Trophoblast cell (in vitro differentiated cells and primary cell): ENCODE measurements around the gene RALGAPB.

Experiments used
- DNase-seq, 2 donors: peaks; one replicate each; pipeline ENCODE4 v3.0.0-alpha.2; 2016
- H2AFZ ChIP-seq: 2 replicates; pipeline ENCODE4 v1.6.1; 2013; ENCODE audit warnings: low read length, moderate library complexity, mild to moderate bottlenecking; ENCODE audit not compliant: insufficient read depth, poor library complexity
- H2AK5ac ChIP-seq: 2 replicates; pipeline ENCODE4 v1.6.1; 2013; ENCODE audit warnings: mild to moderate bottlenecking, low read length
- H2BK120ac ChIP-seq: 2 replicates; pipeline ENCODE4 v1.6.1; 2013; ENCODE audit warnings: low read length, mild to moderate bottlenecking, moderate library complexity; ENCODE audit not compliant: insufficient read depth, poor library complexity
- H2BK12ac ChIP-seq: 2 replicates; pipeline ENCODE4 v1.6.1; 2013; ENCODE audit warnings: mild to moderate bottlenecking, low read length, moderate library complexity
- H2BK5ac ChIP-seq: 2 replicates; pipeline ENCODE4 v1.6.1; 2013; ENCODE audit warnings: low read length, low read depth, moderate library complexity, mild to moderate bottlenecking; ENCODE audit not compliant: poor library complexity
- H3K14ac ChIP-seq: 2 replicates; pipeline ENCODE4 v1.6.1; 2013; ENCODE audit warnings: mild to moderate bottlenecking, low read length
- H3K18ac ChIP-seq: 2 replicates; pipeline ENCODE4 v1.6.1; 2013; ENCODE audit warnings: mild to moderate bottlenecking, low read length
- H3K23ac ChIP-seq: 2 replicates; pipeline ENCODE4 v1.6.1; 2013; ENCODE audit warnings: low read length
- H3K27ac ChIP-seq: 2 replicates; pipeline ENCODE4 v1.5.1; 2013; ENCODE audit warnings: low read depth, mild to moderate bottlenecking, inconsistent platforms, low read length, moderate library complexity
- H3K27me3 ChIP-seq: 2 replicates; pipeline ENCODE4 v1.6.1; 2013; ENCODE audit warnings: inconsistent platforms, mild to moderate bottlenecking, low read length, moderate library complexity; ENCODE audit not compliant: insufficient read depth
- H3K36me3 ChIP-seq, 2 experiments: 1 replicate in 1 of 2; 2 replicates in 1 of 2; pipeline ENCODE4 v1.6.1; 2013; ENCODE audit warnings: low read length in 2 of 2, mild to moderate bottlenecking in 2 of 2, moderate library complexity in 1 of 2; ENCODE audit not compliant: insufficient read depth in 2 of 2, control insufficient read depth in 1 of 2
- H3K4ac ChIP-seq: 2 replicates; pipeline ENCODE4 v1.6.1; 2013; ENCODE audit warnings: low read depth, mild to moderate bottlenecking, low read length, moderate library complexity
- H3K4me1 ChIP-seq, 2 experiments: 1 replicate in 1 of 2; 2 replicates in 1 of 2; pipeline ENCODE4 v1.6.1; 2013; ENCODE audit warnings: low read length in 2 of 2, mild to moderate bottlenecking in 2 of 2, moderate library complexity in 1 of 2; ENCODE audit not compliant: insufficient read depth in 2 of 2, control insufficient read depth in 1 of 2
- H3K4me2 ChIP-seq: 2 replicates; pipeline ENCODE4 v1.6.1; 2013; ENCODE audit warnings: inconsistent platforms, mild to moderate bottlenecking, low read length, moderate library complexity
- H3K4me3 ChIP-seq: 2 replicates; pipeline ENCODE4 v1.5.1; 2013; ENCODE audit warnings: mild to moderate bottlenecking, low read depth, low read length, inconsistent platforms
- H3K79me1 ChIP-seq: one replicate; pipeline ENCODE4 v1.6.1; 2013; ENCODE audit warnings: low read length
- H3K79me2 ChIP-seq: 2 replicates; pipeline ENCODE4 v1.6.1; 2013; ENCODE audit warnings: low read length, mild to moderate bottlenecking; ENCODE audit not compliant: control insufficient read depth, insufficient read depth, poor library complexity
- H3K9ac ChIP-seq: 2 replicates; pipeline ENCODE4 v1.6.1; 2013; ENCODE audit warnings: mild to moderate bottlenecking, low read length
- H3K9me3 ChIP-seq: 2 replicates; pipeline ENCODE4 v1.6.1; 2013; ENCODE audit warnings: low read depth, mild to moderate bottlenecking, control low read depth, inconsistent platforms, low read length; ENCODE audit not compliant: insufficient read depth
- H4K12ac ChIP-seq: 2 replicates; pipeline ENCODE4 v1.6.1; 2013; ENCODE audit warnings: low read depth, mild to moderate bottlenecking, low read length, moderate library complexity
- H4K8ac ChIP-seq: 2 replicates; pipeline ENCODE4 v1.6.1; 2013; ENCODE audit warnings: low read depth, mild to moderate bottlenecking, low read length, moderate library complexity
- H4K91ac ChIP-seq: one replicate; pipeline ENCODE4 v1.6.1; 2013; ENCODE audit warnings: low read depth, mild to moderate bottlenecking, low read length, moderate library complexity
- WGBS: extraction: QIAGEN DNeasy Blood & Tissue Kit; methylation state at CpG from one replicate; pipeline ENCODE4 v1.1.7; 2013; ENCODE audit warnings: missing lambda C conversion rate; ENCODE audit not compliant: insufficient read length, insufficient coverage; ENCODE audit errors: extremely low coverage; 5-methylcytosine and 5-hydroxymethylcytosine counted together

The RALGAPB gene

DNA sequence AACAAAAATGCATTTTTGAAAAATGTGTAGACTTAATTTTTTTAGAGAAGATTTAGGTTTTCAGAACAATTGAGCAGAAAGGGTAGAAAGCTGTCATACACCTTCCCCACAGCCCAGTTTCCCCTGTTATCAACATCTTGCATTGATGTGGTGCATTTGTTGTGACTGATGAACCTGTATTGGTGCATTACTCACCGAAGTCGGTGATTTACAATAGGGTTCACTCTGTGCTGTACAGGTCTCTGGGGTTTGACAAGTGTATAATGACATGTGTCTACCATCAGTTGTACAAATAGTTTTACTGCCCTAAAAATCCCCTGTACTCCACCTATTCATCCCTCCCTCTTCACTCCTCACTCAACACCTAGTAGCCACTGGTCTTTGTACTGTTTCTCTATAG lies 84.5 kb downstream of the RALGAPB start:
- H3K4me1 ChIP-seq = no peaks in the 10 kb centered on the region
- H3K9me3 ChIP-seq = no peaks in the 10 kb centered on the region
- H3K79me2 ChIP-seq = no peaks in the 10 kb centered on the region
- no peak overlapping the region for H3K27ac ChIP-seq
- no peaks in the 10 kb centered on the region for H3K27me3 ChIP-seq
- H3K36me3 ChIP-seq = peaks cover 11 to 12% of the 10 kb centered on the region in 2 experiments
- H3K9ac ChIP-seq = no peak overlapping the region
- H3K4me2 ChIP-seq = no peak overlapping the region
- DNase-seq = no peak
- no peaks in the 10 kb centered on the region for H3K79me1 ChIP-seq
- no peak overlapping the region for H3K4me3 ChIP-seq
- no peak overlapping the region for H4K91ac ChIP-seq
- no CpG with 5 or more reads among the region's 2 CpGs for WGBS
- no peak overlapping the region for H4K8ac ChIP-seq
- H2BK120ac ChIP-seq = no peak overlapping the region
- no peak overlapping the region for H3K18ac ChIP-seq
- no peak overlapping the region for H2BK12ac ChIP-seq
- no peak overlapping the region for H3K4ac ChIP-seq
- H4K12ac ChIP-seq = no peak overlapping the region
- no peak overlapping the region for H3K23ac ChIP-seq
- H2BK5ac ChIP-seq = no peak overlapping the region
- H2AFZ ChIP-seq = no peak overlapping the region
- H3K14ac ChIP-seq = no peak overlapping the region
- H2AK5ac ChIP-seq = no peak overlapping the region

GRCh38 chr20:38558596-38559360 lies 86.1 kb downstream of the RALGAPB start:
- WGBS = no CpG with 5 or more reads among the region's 3 CpGs
- no peak overlapping the region for H2BK120ac ChIP-seq
- no peaks in the 10 kb centered on the region for H3K79me1 ChIP-seq
- no peak overlapping the region for H3K4ac ChIP-seq
- no peak for DNase-seq
- H3K18ac ChIP-seq = no peak overlapping the region
- no peak overlapping the region for H4K91ac ChIP-seq
- no peak overlapping the region for H2BK12ac ChIP-seq
- H3K27ac ChIP-seq = no peak overlapping the region
- no peak overlapping the region for H4K12ac ChIP-seq
- H3K79me2 ChIP-seq = no peaks in the 10 kb centered on the region
- no peak overlapping the region for H3K4me2 ChIP-seq
- no peaks in the 10 kb centered on the region for H3K4me1 ChIP-seq
- no peak overlapping the region for H4K8ac ChIP-seq
- no peak overlapping the region for H3K9ac ChIP-seq
- H3K23ac ChIP-seq = no peak overlapping the region
- H2AFZ ChIP-seq = no peak overlapping the region
- no peak overlapping the region for H2BK5ac ChIP-seq
- no peak overlapping the region for H2AK5ac ChIP-seq
- no peaks in the 10 kb centered on the region for H3K9me3 ChIP-seq
- H3K36me3 ChIP-seq = peaks cover 11 to 13% of the 10 kb centered on the region in 2 experiments
- no peaks in the 10 kb centered on the region for H3K27me3 ChIP-seq
- H3K4me3 ChIP-seq = no peak overlapping the region
- no peak overlapping the region for H3K14ac ChIP-seq

GRCh38 chr20:38559764-38560163 lies 87.1 kb downstream of the RALGAPB start:
- Histone ChIP-seq H3K27ac (no peak overlapping the region), H3K36me3 (peaks cover 8 to 11% of the 10 kb centered on the region in 2 experiments), H2AK5ac (no peak overlapping the region), H4K12ac (no peak overlapping the region), H3K4me3 (no peak overlapping the region), H3K27me3 (no peaks in the 10 kb centered on the region), H3K79me1 (no peaks in the 10 kb centered on the region), H3K4me2 (no peak overlapping the region), H4K91ac (no peak overlapping the region), H2AFZ (no peak overlapping the region), H3K9ac (no peak overlapping the region), H3K14ac (no peak overlapping the region), H2BK120ac (no peak overlapping the region), H3K4ac (no peak overlapping the region), H3K79me2 (no peaks in the 10 kb centered on the region), H3K23ac (no peak overlapping the region), H2BK12ac (no peak overlapping the region), H3K4me1 (no peaks in the 10 kb centered on the region), H3K9me3 (no peaks in the 10 kb centered on the region), H2BK5ac (no peak overlapping the region), H4K8ac (no peak overlapping the region), H3K18ac (no peak overlapping the region)
- peak in 1 of 2 donors; percentile 16 for DNase-seq
- WGBS = no CpG with 5 or more reads among the region's 3 CpGs

- Histone ChIP-seq H3K4me1 (peaks cover 0 to 5% of the 10 kb centered on the region in 2 experiments), H3K4me3 (no peak overlapping the region), H3K9me3 (no peaks in the 10 kb centered on the region), H2BK12ac (no peak overlapping the region), H3K79me1 (no peaks in the 10 kb centered on the region), H3K79me2 (no peaks in the 10 kb centered on the region), H4K8ac (no peak overlapping the region), H3K27ac (no peak overlapping the region), H2AFZ (no peak overlapping the region), H3K27me3 (no peaks in the 10 kb centered on the region), H3K14ac (no peak overlapping the region), H3K18ac (no peak overlapping the region), H3K9ac (no peak overlapping the region), H2AK5ac (no peak overlapping the region), H2BK5ac (no peak overlapping the region), H3K23ac (no peak overlapping the region), H3K4me2 (no peak overlapping the region), H3K36me3 (peaks cover 7% of the 10 kb centered on the region in 2 experiments), H4K91ac (no peak overlapping the region), H2BK120ac (no peak overlapping the region), H3K4ac (no peak overlapping the region), H4K12ac (no peak overlapping the region)
- no CpG with 5 or more reads among the region's 6 CpGs for WGBS
- no peak for DNase-seq
Measured at GRCh38 chr20:38563802-38564431, 91.3 kb downstream of the RALGAPB start.
